NCI-H2107 treated with DMSO at 0.1 percent for 48 hours (cell line): ENCODE measurements around the gene CHD6.

Source experiments
- DNase-seq: peaks from one replicate; lab custom pipeline; 2025; ENCODE audit not compliant: unreplicated experiment; lab: John Stamatoyannopoulos, UW

The CHD6 gene

GRCh38 chr20:41592516-41593216 lies 25.5 kb downstream of the CHD6 start:
- DNase-seq = no peak

DNA sequence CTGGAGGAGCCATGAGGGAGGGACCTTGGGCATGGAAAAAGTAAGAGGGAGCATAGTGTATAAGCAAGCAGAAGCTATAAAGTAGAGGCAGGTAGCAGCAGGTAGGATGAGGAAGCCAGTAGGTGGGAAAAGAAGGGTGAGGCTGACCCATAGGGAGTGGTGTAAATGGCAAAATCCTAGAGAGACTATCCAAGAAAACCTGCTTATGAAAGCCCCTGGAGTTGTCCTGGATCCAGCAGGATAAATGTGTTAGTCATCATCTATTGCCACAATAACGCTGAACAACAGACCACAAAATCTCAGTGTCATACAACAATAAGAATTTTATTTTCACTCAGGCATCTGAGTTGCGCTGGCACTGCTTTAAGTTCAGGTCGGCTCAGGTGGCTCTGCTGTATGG lies 30.2 kb downstream of the CHD6 start:
- no peak for DNase-seq

GRCh38 chr20:41587523-41587922 lies 30.7 kb downstream of the CHD6 start:
- no peak for DNase-seq

DNA sequence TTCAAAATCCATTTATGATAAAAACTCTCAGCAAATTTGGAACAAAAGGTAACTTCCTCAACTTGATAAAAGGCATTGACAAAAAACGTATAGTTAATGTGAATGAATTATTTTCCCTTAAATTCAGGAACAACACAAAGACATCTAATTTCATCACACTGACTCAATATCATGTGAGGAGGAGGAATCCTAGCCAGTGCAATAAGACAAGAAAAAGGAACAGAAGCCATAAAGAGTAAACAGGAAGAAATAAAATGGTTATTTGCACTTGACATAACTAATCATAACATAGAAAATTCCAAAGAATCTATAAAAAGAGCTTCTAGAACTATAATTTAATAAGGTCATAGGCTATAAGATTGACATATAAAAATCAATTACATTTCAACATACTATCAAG lies 31.4 kb downstream of the CHD6 start:
- no peak for DNase-seq

- no peak for DNase-seq
Observed at GRCh38 chr20:41580350-41580749, 37.8 kb downstream of the CHD6 start.

- no peak for DNase-seq
Observed at GRCh38 chr20:41577129-41578009, 40.8 kb downstream of the CHD6 start.

DNA sequence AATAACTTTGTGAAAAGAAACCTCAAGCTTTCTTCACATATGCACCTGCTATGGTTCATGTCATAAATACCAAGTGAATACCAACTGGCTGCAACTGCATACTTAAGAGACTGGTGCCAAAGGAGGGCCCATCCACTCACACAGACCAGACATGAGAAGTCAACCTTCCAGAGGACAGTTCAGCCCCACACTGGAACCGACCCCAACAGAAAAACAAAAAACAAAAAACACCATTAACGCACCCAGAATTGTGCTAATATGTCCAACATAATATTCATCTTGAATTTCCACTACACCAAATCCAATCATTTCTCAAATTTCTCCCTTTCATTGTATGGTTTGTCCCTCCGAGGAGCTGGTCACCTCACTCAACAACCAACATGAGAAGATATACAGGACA lies 42.8 kb downstream of the CHD6 start:
- DNase-seq = no peak

DNA sequence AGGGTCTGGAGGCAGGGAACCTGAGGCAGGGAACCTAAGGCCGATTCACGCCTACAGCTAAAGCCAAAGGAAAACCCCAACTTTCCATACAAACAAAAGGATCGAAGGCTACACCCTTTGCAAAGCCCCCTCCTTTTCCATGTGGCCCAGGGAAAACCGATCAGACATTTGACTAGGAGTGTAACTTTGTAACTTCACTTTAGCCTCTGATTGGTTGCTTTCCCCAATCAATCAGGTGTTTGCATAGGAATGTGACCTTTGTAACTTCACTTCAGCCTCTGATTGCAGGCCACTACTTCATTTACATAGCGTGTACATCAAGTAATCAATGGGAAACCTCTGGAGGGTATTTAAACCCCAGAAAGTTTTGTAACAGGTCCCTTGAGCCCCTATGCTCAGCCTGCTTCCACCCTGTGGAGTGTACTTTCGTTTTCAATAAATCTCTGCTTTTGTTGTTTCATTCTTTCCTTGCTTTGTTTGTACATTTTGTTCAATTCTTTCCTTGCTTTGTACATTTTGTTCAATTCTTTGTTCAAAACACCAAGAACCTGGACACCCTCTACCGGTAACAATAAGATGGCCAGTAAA lies 43.3 kb downstream of the CHD6 start:
- DNase-seq = no peak

DNA sequence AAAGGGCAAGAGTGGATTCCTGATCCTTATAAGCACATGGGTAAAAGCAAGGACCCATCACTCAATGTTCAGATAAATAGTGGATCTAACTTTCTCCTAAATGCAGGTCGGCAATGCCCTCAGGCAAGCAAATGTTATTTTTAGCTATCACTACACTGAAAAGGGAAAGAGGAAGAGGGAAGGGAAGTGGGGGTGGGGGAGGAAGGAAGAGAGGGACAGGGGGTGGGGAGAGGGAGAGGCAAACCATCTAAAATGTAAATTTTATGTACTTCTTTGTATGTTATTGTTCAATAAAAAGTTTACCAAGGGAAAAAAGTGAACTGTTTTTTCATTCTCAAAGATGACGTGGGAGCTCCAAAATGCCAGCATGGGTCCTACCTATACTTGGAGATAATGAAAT lies 44.2 kb downstream of the CHD6 start:
- no peak for DNase-seq

DNA sequence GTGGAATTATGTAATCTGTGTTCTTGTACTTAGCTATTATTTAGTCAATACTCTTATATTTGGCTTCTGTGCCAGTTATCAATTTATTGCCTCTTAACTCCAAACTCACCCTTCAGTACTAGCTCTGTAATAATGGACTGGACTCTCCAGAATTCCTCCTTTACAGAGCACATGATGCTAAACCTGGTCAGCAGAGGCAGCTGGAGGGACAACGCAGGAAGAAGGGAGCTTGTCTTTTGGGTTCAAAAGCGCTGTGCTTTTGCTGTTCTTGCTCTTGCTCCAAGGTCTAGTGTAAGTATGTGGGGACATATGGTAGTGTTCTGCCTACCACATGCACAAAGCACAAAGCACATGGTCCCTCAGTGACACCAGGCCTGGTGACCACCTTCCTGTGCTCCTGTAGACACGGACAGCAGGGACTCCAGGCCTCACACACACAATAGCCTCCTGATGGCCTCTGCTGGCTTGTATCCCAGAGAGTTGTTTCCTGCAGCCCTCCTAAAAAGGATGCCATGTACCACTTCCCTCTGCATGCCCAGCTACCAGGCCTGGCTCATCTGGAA lies 46.1 kb downstream of the CHD6 start:
- DNase-seq = no peak

DNA sequence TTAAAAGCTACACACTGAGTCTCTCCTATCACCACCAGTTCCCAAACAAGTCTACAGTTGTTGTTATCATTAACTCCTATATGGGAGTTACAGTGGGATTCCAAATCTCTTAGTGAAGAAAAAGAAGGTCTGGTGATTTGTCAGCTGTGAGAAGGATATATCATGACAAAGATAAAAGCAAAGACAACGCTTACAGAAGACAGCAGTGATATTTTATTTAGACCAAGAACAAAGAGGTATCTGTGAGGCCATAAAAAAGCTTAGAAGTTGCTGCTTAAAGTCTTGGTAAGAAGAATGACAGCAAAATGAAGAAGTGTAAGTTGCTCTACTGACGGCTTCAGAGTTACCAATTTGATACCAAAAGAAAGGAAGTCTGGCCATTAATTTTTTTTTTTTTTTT lies 47.2 kb downstream of the CHD6 start:
- DNase-seq = no peak

GRCh38 chr20:41570557-41570956 lies 47.6 kb downstream of the CHD6 start:
- no peak for DNase-seq

GRCh38 chr20:41567615-41568014 lies 50.6 kb downstream of the CHD6 start:
- no peak for DNase-seq

DNA sequence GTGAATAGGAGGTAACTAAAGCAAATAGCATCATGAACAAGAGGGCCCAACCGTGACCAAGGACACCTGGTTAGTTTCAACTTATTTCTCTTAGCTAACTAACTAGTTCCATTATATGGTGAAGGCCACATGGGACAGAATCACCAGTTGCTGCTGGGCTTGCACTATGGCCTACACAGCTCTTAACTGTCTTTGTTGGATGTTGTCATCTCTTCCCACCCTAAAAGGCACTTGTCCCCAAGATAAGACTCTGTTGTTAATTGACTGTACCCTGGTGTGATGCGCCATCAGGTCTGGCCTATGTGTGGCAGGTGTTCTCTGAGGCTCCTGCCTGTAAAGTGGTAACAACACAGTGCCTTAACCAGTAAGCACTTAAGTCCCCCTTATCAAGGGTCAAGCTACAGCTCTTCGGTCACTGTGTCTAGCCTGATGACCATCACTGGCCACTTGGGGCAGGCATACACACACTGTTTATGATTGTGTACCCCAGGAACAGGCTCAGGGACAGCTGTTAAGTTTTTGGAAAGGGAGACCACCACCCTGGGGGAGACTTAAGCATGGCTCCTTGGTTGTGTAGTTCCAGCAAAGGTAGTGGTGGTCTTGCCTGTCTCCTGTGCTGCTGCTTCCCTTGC lies 51.2 kb downstream of the CHD6 start:
- no peak for DNase-seq

GRCh38 chr20:41563087-41563486 lies 55.1 kb downstream of the CHD6 start:
- no peak for DNase-seq

DNA sequence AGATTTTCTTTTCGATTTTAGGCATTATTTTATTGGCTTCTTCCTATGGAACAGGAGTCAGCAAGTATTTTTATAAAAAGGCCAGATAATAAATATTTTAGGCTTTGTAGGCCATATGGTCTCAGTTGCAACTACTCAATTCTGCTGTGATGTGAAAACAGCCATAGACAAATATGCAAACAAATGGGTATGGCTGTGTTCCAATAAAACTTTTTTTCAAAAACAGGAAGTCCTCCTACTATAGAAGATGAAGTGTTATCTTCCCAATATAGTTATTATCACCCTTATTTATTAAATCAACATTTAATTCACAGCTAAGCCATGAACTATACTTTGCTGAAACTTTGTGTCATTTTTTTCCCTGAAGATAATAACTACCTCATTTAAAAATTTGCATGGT lies 57.2 kb downstream of the CHD6 start:
- DNase-seq = no peak

DNA sequence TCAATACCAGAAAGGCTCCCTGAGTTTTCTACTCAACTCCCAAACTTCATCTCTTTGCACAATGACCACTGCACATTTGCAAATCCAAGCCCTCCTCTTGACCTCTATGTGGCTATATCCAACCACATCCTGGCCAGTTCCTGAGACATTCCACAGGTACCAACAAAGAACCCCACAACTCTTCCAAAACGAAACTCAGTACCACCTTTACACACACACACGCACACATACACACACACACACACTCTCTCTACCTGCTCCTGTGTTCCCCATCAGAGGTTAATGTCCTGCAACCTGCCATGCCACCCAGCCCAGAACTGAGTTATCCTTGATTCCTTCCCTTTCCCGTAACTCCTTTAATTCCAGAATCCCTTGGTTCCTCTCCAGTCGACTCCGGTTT lies 58.5 kb downstream of the CHD6 start:
- DNase-seq = no peak

- no peak for DNase-seq
Observed at GRCh38 chr20:41553142-41553879, 64.9 kb downstream of the CHD6 start.

DNA sequence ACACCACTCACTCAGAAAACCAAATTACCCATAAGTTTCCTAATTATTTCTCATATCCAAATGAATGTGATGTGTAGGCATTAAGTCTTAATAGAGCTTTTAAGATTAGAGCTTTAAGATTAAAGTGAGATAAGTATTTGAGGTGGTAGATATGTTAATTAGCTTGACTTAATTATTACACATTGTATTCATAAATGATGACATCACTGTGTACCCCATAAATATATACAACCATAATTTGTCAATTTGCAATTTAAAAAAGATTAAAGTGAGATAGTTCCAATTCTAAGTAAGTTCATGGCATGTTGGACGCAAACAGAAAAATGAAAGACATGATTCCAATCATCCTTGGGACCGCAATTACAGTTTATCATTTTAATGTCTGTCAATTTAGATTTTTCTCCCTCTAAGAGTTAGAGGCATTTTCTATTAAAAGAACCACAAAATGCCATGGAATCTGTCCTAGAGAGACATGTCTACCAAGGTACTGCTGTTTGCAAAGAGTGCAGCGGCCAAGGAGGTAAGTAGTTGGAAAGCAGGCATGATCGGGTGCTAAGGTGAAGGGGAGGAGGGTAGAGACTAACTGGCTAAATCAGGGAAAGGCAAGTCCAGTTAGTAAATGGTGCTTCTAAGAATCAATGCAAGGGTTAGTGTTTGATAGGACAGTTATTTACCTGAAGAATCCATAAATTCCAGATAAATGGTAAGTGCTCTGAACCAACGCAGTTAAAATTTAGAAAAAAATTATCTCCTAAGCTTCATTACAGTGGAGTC lies 65.7 kb downstream of the CHD6 start:
- DNase-seq = no peak
